ENCODE data around the gene CCDC106.

The CCDC106 gene

DNA sequence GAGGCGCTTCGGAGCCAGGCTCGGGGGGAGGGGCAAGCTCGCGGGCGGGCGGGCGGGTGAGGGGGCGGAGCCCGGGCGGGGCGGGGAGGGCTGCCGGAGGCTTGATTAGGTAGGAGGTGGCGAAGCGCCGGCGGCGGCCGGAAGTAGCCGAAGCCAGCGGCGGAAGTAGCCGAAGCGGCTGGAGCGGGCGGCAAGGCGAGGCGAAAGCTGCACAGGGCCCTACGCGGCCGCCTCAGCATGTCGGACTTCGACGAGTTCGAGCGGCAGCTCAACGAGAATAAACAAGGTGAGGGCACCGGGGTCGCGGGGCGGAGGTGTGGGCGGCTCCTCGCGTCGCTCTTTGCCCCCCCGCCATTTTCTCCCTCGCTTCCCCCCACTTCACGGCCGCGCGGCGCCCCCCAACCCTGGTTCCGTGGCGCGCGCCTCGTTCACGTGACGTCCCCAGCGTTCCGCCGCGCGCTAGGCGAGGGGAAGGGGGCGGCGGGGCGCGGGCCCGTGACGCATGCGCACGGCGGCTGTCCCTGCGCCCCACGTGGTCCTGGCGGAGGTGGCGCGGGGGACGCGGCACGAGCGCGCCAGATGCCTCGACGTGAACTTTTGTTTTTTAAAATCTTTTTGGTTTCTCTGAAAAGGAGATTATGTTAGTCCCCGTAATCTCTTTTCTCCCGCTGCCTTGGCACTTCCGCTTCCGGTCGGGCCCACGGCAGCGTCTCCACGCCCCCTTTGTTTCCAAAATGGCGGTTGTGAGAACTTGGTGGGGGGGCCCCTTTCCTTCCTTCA, 7.0 kb downstream of the CCDC106 start, which contains the start of gene U2AF2:
TSS of gene U2AF2 (plus strand) at position 168 of the 780 bp plus-strand sequence. CDS start at position 238, 70 bp downstream.
- H3K27me3 ChIP-seq (ENCODE audit: insufficient read depth, low read length, poor library complexity, severe bottlenecking) = peaks cover 4% of the 10 kb centered on the region
- TF ChIP-seq, protein P1, sequence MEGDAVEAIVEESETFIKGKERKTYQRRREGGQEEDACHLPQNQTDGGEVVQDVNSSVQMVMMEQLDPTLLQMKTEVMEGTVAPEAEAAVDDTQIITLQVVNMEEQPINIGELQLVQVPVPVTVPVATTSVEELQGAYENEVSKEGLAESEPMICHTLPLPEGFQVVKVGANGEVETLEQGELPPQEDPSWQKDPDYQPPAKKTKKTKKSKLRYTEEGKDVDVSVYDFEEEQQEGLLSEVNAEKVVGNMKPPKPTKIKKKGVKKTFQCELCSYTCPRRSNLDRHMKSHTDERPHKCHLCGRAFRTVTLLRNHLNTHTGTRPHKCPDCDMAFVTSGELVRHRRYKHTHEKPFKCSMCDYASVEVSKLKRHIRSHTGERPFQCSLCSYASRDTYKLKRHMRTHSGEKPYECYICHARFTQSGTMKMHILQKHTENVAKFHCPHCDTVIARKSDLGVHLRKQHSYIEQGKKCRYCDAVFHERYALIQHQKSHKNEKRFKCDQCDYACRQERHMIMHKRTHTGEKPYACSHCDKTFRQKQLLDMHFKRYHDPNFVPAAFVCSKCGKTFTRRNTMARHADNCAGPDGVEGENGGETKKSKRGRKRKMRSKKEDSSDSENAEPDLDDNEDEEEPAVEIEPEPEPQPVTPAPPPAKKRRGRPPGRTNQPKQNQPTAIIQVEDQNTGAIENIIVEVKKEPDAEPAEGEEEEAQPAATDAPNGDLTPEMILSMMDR (conservative IDR thresholded peaks at IDR 0.05; ENCODE audit: low read length) = no peak
- no peak for TF ChIP-seq EZH2phosphoT487 (IDR thresholded peaks at IDR 0.05; ENCODE audit: borderline replicate concordance)
- peaks cover 33% of the 10 kb centered on the region for H3K4me1 ChIP-seq (ENCODE audit: insufficient read depth, low read length, poor library complexity, severe bottlenecking)
- no peaks in the 10 kb centered on the region for H3K9me2 ChIP-seq (replicated peaks; ENCODE audit: low read depth, low read length)
- H3K9me3 ChIP-seq (ENCODE audit: insufficient read depth, low read depth, low read length) = no peaks in the 10 kb centered on the region
- H3F3A ChIP-seq (ENCODE audit: low read depth) = no peaks in the 10 kb centered on the region
- H4K20me1 ChIP-seq (ENCODE audit: insufficient read depth, low read length, poor library complexity, severe bottlenecking) = peaks cover 46% of the 10 kb centered on the region
- peak within 1 kb of the TSS; percentile 94 for H3K4me2 ChIP-seq (ENCODE audit: low read depth, low read length, poor library complexity, severe bottlenecking)
- H3K36me3 ChIP-seq (ENCODE audit: insufficient read depth, low read length) = peaks cover 10% of the 10 kb centered on the region; the same call in 1 of the 2 replicates
- peak within 1 kb of the TSS; percentile 79 for H2AFZ ChIP-seq (ENCODE audit: low read length)
- peaks cover 51% of the 10 kb centered on the region for H3K79me2 ChIP-seq (ENCODE audit: insufficient read depth, low read length)
- H3K9ac ChIP-seq (ENCODE audit: low read depth, low read length, poor library complexity, severe bottlenecking) = peak within 1 kb of the TSS; percentile 95
- H3K4me3 ChIP-seq (ENCODE audit: low read length, poor library complexity, severe bottlenecking) = peak within 1 kb of the TSS; percentile 87

DNA sequence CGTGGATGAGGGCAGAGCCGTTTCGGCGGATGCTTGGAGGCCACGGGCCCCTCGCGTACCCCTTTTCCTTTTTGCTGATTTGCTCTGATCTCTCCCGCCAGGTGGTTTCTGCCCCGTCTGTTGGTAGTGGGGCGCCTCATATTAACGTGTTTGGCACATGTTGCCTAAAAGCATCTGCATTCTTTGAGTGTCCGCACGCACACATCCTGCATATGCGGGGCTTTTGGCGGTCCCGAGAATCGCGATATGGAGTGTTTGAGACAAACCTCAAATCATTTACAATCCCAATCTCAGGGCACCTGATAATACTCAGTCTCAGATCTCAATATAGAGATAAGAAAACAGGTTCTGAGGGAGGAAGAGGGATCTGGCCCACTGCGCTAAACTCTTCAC, 7.6 kb downstream of the CCDC106 start:
- Histone ChIP-seq H4K20me1 (ENCODE audit: insufficient read depth, low read length, poor library complexity, severe bottlenecking) (peaks cover 52% of the 10 kb centered on the region), H3K4me3 (ENCODE audit: low read length, poor library complexity, severe bottlenecking) (peak overlapping the region; percentile 82), H3K4me1 (ENCODE audit: insufficient read depth, low read length, poor library complexity, severe bottlenecking) (peaks cover 33% of the 10 kb centered on the region), H3K4me2 (ENCODE audit: low read depth, low read length, poor library complexity, severe bottlenecking) (peak overlapping the region; percentile 94), H3K36me3 (ENCODE audit: insufficient read depth, low read length) (peaks cover 16% of the 10 kb centered on the region; the same call in 1 of the 2 replicates), H3K9ac (ENCODE audit: low read depth, low read length, poor library complexity, severe bottlenecking) (peak overlapping the region; percentile 95), H3K9me2 (replicated peaks; ENCODE audit: low read depth, low read length) (no peaks in the 10 kb centered on the region), H3K79me2 (ENCODE audit: insufficient read depth, low read length) (peaks cover 57% of the 10 kb centered on the region), H2AFZ (ENCODE audit: low read length) (no peak overlapping the region), H3K27me3 (ENCODE audit: insufficient read depth, low read length, poor library complexity, severe bottlenecking) (peaks cover 4% of the 10 kb centered on the region), H3F3A (ENCODE audit: low read depth) (no peaks in the 10 kb centered on the region), H3K9me3 (ENCODE audit: insufficient read depth, low read depth, low read length) (no peaks in the 10 kb centered on the region)
- TF ChIP-seq, protein P1 (conservative IDR thresholded peaks at IDR 0.05; ENCODE audit: low read length) = no peak
- TF ChIP-seq EZH2phosphoT487 (IDR thresholded peaks at IDR 0.05; ENCODE audit: borderline replicate concordance) = no peak

DNA sequence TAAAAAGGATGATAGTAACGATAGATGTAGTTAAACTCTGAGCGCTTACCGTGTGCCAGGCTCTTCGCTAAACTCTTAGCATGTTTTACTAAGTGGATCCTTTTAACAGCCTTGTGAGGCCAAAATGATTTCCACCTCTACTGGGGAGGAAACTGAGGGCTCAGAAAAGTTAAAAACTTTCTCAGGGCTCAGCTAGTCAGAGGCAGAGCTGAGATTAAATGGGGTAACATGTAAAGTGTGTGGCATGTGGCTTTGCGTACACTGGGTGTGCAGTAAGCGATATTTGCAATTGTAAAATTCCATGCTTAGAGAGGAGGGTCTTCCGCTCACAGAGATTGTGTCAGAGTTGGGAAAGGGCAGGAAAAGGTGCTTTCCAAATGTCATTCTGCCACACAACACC, 8.5 kb downstream of the CCDC106 start:
- H3F3A ChIP-seq (ENCODE audit: low read depth) = no peaks in the 10 kb centered on the region
- H3K9me2 ChIP-seq (replicated peaks; ENCODE audit: low read depth, low read length) = no peaks in the 10 kb centered on the region
- peak overlapping the region; percentile 95 for H3K9ac ChIP-seq (ENCODE audit: low read depth, low read length, poor library complexity, severe bottlenecking)
- H3K27me3 ChIP-seq (ENCODE audit: insufficient read depth, low read length, poor library complexity, severe bottlenecking) = peaks cover 4% of the 10 kb centered on the region
- peak overlapping the region; percentile 94 for H3K4me2 ChIP-seq (ENCODE audit: low read depth, low read length, poor library complexity, severe bottlenecking)
- peaks cover 25% of the 10 kb centered on the region; the same call in 1 of the 2 replicates for H3K36me3 ChIP-seq (ENCODE audit: insufficient read depth, low read length)
- H2AFZ ChIP-seq (ENCODE audit: low read length) = no peak overlapping the region
- peaks cover 66% of the 10 kb centered on the region for H3K79me2 ChIP-seq (ENCODE audit: insufficient read depth, low read length)
- TF ChIP-seq, protein P1 (conservative IDR thresholded peaks at IDR 0.05; ENCODE audit: low read length) = no peak
- no peak for TF ChIP-seq EZH2phosphoT487 (IDR thresholded peaks at IDR 0.05; ENCODE audit: borderline replicate concordance)
- peaks cover 61% of the 10 kb centered on the region for H4K20me1 ChIP-seq (ENCODE audit: insufficient read depth, low read length, poor library complexity, severe bottlenecking)
- no peaks in the 10 kb centered on the region for H3K9me3 ChIP-seq (ENCODE audit: insufficient read depth, low read depth, low read length)
- peak overlapping the region; percentile 82 for H3K4me3 ChIP-seq (ENCODE audit: low read length, poor library complexity, severe bottlenecking)
- H3K4me1 ChIP-seq (ENCODE audit: insufficient read depth, low read length, poor library complexity, severe bottlenecking) = peaks cover 33% of the 10 kb centered on the region

All from Loucy (cell line).